Nucleus accumbens (tissue), 56 donors: ENCODE results near the gene CPXM1.

Experiments used
- DNase-seq, 56 donors: peaks; one replicate each; lab custom pipeline; 2025; lab: John Stamatoyannopoulos, UW

The CPXM1 gene

GRCh38 chr20:2804041-2804828 lies 3.8 kb upstream of the CPXM1 start:
- no peak for DNase-seq

DNA sequence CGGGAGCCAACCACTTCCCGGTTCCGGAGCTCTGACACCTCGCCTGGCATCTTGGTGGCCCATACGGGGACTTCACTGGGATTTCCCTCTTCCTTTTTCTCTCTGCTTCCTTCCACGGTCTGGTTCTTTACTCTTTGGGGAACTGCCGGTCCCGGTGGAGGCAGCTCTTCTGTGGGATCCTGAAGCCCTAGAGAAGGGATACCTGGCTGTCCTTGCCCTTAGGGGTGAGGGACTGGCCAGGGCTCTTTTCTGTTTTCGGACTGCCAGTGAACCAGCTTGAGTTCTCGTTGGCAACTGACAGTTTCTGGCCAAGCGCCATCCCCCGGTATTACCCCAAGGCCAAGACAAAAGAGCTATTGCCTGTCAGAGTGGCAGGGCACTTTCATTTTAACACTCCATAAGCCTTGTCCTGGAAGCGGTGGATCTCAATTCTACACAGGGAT lies 880 bp upstream of the CPXM1 start:
- no peak for DNase-seq

DNA sequence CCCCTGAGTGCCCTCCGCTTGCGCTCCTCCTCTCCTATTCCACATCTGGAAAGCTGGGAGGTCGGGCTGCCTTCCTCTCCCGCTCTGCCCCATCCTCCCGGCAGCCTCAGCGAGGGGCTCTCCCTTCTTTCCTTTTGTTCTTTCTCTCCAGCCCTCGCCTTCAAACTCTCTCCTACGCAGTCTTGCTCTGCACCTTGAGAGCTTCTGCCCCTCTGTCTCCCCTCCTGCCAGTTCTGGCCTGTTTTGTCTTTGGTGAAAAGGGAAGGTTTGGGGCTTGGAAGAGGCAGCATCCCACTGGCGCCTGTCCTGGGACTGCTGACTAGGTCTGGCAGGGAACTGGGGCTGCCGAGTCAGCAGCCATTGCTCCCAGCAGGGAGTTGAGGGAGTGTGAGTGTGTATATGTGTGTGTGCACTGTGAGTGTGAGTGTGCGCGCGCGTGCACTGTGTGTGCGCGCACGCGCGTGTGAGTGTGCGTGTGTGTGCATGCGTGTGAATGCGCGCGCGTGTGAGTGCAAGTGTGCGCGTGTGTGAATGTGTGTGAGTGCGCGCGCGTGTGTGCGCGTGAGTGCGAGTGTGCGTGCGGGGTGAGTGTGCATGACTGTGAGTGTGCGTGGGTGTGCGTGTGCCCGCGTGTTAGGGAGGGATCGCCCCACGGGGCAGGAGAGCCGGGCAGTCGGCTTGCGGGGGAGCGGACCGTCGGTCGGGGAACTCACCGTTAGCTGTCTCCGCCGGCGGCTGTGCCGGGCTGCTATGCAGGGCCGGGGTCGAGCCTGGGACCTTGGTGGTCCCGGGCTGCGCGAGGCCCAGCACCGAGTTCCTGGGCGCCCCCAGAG lies 523 bp downstream of the CPXM1 start:
- DNase-seq = peak in 1 of 56 donors; percentile 23

DNA sequence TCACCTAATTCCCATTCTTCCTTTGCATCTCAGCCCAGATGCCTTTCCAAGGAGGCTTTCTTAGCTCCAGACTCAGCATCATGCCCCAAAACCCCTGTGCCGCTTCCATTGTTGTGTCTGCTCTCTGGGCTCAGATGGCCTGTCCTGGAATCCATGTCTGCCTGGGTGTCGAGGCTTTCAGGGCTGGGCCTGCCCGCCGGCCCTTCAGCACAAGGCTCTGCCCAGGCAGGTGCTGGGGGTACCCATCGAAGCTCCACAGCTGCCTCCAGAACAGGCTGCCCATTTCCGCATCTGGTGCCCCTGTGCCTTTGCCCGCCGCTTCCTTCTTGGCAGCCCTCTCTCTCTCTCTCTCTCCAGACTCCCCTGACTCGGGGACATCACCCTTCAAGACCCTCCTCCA lies 1.2 kb downstream of the CPXM1 start:
- no peak for DNase-seq

DNA sequence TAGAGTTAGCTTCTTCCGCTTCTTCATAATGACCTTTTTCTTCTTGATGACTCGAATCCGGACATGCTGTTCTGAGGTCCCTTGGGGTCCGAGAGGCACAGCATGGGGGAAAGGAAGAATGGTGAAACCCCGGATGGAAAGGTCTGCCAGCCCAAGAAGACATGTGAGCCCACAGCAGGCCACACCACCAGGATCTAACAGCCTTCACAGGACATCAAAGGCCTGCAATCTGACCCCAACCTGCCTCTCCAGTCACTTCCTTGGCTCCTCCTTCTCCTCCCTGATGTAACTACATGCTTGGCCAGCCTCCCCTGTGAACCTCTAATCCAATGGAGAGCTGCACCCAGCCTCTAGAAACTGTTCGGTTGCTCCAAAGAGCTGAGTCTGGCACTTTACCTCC lies 1.6 kb downstream of the CPXM1 start:
- no peak for DNase-seq

DNA sequence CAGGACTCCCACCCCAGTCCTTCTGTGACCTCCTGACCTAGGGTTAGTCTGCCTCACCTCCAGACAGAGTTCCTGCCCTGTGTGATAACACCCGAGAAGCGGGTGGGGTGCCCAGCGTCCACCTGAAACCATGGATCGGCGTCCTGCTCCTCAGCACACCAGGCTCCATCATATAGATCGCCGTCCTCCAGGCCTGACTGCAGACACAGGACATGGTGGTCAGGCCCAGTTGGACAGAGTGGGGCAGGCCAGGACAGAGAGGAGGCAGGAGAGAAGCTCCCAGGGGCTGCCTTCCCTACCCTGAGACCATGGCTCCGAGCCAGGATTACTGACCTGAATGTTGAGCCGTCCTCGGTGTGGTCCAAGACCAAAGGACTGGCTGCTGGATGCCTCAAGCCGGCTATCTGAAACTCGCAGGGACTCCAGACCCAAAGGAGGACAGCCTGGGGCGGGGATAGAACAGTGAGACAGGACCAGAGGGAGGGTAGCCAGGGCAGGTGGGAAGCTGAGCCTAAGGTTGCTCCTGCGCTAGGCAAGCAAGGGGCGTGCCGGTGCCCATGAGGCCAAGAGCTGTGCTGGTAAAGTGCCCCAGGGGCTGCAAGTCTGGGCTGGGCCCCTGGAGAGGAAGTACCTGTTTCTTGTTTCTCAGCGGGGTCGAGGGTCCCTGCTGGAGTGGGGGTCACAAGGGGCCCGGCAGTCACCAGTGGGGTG lies 2.2 kb downstream of the CPXM1 start:
- DNase-seq = no peak

DNA sequence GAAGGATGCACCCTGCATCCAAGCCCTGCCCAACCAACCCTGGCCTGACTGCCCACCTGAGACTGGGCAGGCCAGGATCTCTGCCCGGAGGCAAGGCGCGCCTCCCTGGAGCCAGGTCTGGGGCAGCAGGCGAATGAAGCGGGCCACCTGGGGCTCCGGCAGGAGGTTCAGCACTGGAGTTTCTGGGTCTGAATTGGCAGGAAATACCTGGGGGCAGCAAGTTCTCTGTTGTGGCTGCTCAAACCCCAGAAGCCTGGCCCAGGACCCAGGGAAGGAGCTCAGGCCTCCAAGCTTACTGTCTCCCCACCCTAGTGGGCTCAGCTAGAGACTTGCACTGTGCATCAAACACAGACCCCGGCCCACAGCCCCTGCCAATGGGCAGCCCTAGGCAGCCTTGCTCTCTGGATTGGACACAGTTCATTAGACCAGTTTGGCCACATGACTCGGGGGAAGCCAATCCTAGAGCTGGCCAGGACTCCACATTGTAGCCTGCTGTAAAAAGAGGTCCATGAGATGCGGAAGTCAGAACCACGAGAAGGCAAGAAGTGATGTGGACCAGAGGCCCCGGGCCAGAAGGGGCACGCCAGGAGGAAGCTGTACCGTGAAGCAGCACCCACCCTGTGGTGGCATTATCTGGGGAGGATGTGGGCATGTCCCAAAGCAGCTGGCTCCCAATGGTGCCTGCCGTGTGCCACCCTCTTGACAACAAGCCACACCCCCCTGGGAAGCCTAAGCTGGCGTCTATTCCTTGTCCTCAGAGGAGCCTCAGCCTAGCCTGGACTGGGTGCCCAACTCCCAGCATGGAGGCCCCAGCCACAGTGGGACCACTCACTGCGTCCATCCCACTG lies 3.1 kb downstream of the CPXM1 start:
- DNase-seq = no peak

DNA sequence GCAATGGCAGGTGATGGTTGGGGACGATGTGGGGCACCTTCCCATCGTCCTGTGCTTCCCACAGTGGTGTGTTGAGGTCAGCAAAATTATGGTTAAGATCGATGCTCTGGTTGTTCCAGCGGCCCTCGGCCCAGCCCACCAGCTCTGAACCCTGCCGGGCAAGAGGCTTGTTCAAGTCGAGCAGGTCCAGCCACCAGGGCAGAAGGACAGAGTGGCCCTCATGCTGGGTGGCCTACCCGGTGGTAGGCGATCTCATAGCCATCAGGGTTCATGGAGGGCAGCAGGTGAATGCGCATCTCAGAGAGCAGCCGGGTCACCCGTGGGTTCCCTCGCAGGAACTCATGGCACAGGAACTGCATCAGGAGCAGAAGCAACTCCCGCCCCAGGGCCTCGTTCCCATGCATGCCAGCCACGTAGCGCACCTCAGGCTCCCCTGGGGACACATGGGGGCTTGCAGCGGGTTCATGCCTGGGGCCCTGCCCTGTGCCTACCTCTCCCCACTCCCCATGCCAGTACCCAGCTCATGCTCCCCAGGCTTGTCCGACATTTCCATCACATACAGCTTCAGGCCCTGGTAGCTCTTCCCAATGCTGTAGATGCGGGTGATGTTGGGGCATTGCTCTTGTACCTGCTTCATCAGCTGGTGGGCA lies 4.3 kb downstream of the CPXM1 start:
- no peak for DNase-seq

DNA sequence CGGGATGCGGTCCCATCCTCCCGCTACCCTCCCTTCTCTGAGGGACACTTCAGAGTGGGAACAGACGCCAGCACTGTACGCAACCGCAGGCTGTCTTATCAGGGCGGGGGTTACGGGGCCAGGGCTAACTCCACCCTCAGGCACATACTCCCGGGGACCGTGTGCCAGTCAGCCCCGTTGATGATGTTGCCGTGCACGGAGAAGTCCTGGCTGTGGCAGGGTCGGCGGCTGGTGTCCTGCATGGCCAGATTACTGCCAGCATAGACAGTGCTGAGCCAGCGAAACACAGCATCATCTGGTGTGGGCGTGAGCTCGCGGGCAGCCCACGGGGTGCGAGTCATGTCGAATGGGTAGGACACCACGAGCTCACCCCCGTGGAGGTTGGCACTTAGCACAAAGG lies 5.0 kb downstream of the CPXM1 start:
- DNase-seq = no peak

- no peak for DNase-seq
Measured at GRCh38 chr20:2794866-2795447, 5.5 kb downstream of the CPXM1 start.

DNA sequence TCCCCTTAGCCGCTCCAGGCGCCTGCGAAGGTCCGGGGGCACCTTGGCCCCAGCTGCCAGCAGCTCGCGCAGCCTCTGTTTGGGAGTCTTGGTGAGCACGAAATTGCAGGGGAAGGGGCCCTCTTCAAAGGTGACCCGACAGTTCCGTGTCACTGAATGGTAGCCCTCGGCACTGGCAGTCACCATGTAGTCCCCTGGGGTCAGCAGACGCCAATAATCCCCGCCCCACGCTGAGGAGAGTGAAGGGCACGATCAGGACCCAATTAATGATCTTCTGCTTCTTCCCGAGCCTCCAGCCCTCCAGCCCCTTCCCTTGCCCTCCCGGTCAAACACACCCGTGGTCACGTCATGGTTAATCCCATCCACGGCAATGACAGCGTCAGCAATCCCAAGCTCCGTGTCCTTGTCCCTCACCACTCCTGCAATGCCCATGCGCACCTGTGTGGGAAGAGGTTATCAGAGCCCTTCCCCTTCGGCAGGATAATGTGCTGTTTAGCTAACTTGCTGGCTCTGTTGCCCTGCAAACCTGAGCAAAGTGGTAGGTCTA lies 6.2 kb downstream of the CPXM1 start:
- no peak for DNase-seq

- no peak for DNase-seq
Measured at GRCh38 chr20:2793471-2793870, 7.0 kb downstream of the CPXM1 start.

DNA sequence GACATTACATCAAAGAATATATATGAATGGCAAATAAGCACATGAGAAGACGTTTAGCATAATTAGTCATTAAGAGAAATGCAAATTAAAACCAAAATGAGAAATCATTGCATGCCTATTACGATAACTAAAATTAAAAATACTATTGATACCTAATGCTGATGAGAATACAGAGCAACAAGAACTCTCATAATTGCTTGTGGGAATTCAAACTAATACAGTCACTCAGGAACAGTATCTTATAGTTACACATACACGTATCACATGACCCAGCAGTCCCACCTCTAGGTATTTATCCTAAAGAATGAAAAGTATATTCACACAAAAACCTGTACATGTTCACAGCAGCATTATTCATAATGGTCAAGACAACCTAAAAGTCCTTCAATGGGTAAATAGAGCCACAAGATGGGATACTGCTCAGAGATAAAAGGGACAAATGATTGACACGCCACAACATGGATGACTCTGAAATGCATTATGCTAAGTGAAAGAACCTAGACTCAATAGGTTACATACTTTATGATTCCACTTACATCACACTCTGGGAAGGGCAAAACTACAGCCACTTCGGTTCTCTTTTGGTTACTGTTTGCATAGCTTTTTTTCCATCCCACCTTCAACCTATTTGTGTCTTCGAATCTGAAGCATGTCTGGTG lies 16.4 kb downstream of the CPXM1 start:
- DNase-seq = no peak

GRCh38 chr20:2780948-2781347 lies 19.5 kb downstream of the CPXM1 start:
- DNase-seq = no peak

DNA sequence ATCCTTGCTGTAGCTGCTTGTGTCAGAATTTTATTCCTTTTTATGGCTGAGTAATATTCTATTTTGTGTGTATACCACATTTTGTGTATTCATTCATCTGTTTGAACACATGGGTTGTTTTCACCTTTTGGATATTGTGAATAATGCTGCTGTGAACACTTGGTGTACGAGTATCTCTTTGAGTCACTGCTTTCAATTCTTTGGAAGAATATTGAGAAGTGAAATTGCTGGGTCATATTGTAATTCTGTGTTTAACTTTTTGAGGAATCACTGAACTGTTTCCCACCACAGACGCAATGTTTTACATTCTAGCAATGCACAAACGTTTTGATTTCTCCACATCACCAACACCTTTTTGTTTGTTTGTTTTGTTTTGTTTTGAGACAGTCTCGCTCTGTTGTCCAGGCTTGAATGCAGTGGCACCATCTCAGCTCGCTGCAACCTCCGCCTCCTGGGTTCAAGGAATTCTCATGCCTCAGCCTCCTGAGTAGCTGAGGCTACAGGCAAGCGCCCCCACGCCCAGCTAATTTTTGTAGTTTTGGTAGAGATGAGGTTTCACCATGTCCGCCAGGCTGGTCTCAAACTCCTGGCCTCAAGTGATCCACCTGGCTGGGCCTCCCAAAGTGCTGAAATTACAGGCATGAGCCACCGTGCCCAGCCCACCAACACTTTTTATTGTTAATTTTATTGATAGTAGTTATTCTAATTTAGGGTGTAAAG lies 21.7 kb downstream of the CPXM1 start:
- no peak for DNase-seq

DNA sequence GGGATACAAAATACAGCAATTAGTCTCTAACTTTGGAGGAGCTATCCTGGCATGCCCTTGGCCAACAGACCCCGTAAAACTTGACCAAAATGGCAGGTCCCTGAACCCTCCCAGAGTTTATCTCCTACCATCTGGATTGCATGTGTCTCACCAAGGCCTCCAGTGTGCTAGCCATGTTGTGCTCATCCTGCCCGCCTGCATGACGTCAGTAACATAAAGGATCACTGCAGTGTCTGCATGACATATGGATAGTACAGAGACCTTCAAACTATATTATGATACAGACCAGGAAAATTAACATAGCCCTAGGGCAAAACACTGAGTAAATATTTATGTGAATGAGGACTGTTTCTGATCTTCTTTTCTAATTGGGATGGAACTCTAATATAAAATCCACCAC lies 25.3 kb downstream of the CPXM1 start:
- DNase-seq = no peak

GRCh38 chr20:2773812-2774211 lies 26.6 kb downstream of the CPXM1 start:
- no peak for DNase-seq

GRCh38 chr20:2771631-2772080 lies 28.8 kb downstream of the CPXM1 start:
- no peak for DNase-seq
